Activated gamma-delta T cell treated with Interleukin-2 at 50 U/mL for 16 hours (primary cell): ENCODE measurements around the gene KLHL10.
"Not testable (repeated sequence)": the region's sequence is repeated elsewhere in the genome, so short reads cannot be mapped to it uniquely, and the experiment has no call there.

Experiments
- DNase-seq: peaks from one replicate; pipeline ENCODE4 v3.0.0-alpha.2; 2020

Gene KLHL10

DNA sequence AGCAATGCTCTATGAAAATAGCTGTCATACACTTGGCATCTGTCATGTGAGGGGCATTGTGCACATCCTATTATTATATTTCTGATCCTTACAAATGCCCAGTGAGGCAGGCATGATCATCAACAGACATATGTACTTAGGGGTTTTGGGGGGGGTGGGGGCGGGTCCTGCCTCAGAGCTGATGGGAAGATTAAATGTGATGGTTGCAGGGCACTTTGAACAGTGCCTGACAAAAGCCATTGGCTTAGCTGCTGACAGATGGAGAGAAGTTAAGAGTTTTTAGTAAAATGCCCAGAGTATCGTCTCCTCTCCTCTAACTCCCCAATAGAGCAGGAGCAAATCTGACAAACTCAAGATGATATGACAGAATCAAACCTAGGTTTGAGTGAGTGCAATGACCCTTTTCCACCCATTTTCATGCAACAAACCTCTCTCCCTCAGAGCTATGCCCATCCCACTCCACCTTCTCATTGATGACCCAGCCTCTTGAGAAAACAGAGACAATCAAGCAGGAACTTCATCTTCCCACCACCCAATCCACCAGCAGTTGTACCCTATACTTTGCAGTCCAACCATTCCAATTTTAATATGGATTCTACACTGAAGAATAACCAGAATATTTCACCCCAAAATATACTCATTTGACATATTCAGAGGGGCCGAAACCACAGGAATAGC lies 22.8 kb downstream of the KLHL10 start:
- no peak for DNase-seq

- DNase-seq, result peak; percentile 9
These were observed 25.6 kb downstream of the KLHL10 start for GRCh38 chr17:41863074-41863848.

- DNase-seq, result no peak
These were observed 26.8 kb downstream of the KLHL10 start for GRCh38 chr17:41864498-41864835.

DNA sequence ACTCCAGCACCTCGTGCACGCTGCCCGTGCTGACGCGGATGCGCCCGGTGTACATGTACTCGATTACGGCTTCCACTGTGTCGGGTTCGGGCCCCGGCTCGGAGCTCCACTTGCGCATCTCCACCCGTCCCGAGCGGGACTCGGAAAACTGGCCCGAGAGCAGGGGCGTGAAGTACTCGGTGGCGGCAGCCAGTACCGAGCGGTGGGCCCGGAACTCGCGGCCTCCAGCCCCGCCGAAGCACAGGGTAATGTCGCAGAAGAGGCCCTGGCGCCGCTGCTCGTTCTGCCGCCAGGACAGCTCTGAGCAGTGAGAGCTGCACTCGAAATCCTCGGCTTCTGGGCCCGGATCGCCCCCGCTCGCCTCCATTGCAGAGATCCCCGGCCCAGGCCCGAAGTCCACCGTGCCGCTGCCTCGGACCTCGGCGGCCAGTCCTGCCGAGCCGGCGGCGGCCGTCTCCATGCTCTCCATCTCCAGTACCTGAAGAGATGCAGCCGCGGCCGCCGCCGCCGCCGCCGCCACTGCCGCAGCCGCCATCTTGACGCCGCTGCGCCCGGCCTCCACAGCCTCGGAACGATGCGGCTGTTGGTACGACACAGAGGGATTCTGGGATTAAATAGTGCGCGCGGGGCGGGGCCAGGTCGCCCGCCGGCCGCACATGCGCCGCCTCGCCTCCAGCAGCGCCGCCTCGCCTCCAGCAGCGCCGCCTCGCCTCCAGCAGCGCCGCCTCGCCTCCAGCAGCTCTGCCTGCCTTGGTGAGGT lies 27.4 kb downstream of the KLHL10 start, which contains the start of gene KLHL11:
TSS of gene KLHL11 (minus strand) at position 588 of the 760 bp plus-strand sequence. CDS start at position 535, 53 bp downstream.
- peak; percentile 85 for DNase-seq

GRCh38 chr17:41865596-41865893 lies 27.9 kb downstream of the KLHL10 start:
- no peak for DNase-seq

GRCh38 chr17:41868568-41868967 lies 30.9 kb downstream of the KLHL10 start:
- no peak for DNase-seq

DNA sequence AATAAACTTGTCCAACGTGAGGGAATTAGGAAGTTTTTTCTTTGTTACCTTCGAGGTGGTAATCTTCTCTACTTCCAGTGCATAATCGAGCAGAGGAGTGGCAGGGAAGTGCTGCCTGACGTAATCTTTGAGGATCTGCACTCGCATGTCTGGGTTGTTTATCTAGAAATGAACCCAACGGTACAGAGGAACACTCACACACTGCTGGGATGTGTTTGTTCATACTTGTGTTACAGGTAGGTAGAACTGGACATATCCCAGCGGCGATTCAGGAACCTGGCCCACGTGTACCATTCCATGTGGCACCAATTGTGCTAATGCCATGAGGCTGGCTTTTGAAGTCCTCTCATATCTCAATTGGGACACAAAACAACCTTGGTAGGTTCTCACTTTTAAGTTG lies 31.8 kb downstream of the KLHL10 start:
- no peak for DNase-seq

- no peak for DNase-seq
These were observed 32.5 kb downstream of the KLHL10 start for GRCh38 chr17:41870097-41870496.

DNA sequence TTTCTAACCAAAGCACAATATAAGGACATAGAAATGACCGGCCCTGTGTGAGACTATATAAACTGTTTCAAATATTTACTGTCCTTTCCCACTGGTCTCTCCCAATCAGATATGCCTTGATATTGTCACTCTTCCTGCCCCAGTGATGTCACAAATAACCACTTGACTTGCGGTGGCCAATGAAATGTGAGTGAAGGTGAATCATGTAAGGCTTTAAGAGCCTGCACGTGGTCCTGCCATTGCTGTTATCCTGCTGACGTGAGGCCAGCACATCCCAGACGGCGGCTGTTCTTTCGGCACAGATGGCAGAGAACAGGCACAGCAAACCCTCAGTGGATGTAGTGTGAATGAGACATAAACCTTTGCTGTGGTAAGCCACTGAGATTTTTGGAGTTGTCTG lies 33.0 kb downstream of the KLHL10 start:
- no peak for DNase-seq

DNA sequence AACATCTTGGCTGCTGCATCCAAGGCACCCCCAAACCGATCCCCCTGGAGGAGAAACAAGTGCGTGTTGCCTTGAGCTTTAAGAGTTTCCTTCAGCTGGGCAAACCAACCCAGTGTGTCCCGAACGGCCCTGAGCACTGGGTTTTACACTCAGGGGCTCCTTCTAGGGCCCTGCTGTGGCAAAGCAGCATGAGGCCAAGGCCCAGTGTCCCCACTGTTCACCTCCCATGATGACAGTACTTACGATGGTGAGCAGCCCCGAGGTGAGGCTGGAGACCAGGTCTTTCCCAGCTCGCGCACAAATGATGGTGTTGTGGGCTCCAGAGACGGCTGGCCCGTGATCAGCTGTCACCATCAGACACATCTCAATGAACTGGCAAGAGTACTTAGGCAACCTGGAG lies 34.2 kb downstream of the KLHL10 start:
- DNase-seq, result no peak

DNA sequence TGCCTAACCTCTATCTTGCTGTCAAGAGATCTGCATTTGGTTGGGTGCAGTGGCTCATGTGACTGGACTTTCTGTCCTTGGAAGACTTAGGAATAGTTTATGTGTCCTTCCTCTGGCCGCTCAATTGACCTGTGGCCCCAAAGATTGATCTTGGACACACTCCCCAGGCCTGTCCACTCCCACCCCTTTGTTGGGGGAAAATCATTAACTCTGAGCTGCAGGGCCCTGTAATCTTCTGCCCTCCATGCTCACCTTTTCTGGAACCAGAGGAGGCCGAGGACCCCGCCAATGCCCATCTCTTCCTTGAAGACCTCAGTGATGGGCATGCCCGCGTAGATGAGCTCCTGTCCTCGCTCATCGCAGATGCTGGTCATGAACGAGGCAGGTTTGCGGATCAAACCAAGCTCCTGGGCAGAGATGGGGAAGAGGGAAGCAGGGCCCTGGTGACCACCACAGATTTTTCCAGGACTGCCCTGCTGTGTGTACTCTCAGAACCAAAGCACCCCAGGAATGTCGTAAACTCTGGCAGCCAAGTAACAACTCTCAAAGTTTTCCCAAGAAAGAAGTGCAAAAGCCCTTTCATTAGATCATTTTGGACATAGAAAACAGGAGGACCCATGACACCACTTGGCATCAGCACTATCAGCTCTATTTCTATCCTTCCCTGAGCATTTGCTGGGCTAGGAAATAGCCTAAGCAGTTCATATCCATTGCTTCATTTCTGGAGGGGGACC lies 36.1 kb downstream of the KLHL10 start:
- no peak for DNase-seq

DNA sequence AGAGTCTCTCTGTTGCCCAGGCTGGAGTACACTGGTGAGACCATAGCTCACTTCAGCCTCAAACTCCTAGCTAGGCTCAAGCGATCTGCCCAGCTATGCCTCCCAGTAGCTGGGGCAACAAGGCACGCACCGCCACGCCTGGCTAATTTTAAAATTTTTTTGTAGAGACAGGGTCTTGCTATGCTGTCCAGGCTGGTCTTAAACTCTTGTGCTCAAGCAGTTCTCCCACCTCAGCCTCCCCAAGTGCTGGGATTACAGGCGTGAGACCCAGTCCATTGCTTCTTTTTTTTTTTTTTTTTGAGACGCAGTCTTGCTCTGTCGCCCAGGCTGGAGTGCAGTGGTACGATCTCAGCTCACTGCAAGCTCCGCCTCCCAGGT lies 36.7 kb downstream of the KLHL10 start:
- DNase-seq, result not testable (repeated sequence)

GRCh38 chr17:41880130-41880529 lies 42.5 kb downstream of the KLHL10 start:
- no peak for DNase-seq

DNA sequence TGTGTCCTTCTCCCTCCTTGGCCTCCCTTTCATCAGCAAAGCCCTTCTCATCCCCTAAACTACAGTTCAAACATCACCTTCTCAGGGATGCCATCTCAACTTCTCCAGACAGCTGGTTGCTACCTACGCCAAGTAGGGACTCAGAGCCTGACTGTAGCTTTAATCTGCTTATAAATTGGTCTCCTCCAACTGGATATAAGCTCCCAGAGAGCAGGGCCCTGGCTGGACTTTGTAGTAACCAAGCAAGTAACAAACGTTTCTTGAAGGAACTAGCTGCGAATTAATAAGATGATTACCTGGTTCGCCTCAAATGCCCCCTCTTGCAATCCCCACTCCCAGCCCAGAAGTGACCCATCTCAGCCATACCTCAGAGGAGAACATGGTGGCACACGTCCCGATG lies 45.1 kb downstream of the KLHL10 start:
- DNase-seq, result no peak

DNA sequence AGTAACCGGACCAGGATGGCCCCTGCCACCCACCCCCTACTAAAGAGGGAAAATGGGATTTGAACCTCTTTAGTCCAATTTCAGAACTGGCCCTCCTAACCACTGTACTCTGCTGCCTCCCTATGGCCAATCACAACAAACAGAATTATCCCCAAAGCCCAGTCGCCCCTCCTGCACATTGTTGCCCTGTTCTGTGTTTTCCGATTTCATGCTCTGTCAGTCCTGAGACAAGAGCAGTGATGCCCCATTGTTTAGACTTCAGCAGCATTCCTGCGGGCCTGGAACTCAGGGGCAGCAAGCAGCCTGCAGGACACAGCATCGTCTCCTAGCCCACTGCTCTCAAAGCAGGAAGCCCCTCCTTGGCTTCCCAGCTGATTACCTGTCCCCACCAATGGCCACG lies 48.1 kb downstream of the KLHL10 start:
- DNase-seq, result no peak

DNA sequence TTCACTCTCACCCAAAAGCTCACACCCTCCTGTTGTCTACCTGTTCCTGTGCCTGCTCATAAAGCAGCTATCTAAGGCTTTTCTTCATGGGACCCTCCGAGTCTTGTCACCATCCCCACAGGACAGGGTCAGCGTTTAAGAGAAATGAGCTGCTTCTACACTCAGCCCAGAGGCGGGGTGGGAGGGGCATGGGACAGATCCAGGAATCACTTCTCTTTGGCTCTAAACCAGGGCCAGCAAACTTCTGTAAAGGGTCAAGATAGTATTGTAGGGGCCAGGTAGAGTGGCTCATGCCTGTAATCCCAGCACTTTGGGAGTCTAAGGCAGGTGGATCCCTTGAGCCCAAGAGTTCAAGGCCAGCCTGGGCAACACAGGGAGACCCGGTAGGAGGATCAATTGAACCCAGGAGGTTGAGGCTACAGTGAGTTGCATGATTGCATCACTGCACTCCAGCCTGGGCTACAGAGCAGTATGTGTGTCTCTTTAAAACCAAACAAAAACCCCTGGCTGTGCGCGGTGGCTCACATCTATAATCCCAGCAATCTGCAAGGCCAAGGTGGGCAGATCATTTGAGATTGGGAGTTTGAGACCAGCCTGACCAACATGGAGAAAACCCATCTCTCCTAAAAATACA lies 50.8 kb downstream of the KLHL10 start:
- no peak for DNase-seq

- no peak for DNase-seq
These were observed 53.8 kb downstream of the KLHL10 start for GRCh38 chr17:41891135-41892020.

DNA sequence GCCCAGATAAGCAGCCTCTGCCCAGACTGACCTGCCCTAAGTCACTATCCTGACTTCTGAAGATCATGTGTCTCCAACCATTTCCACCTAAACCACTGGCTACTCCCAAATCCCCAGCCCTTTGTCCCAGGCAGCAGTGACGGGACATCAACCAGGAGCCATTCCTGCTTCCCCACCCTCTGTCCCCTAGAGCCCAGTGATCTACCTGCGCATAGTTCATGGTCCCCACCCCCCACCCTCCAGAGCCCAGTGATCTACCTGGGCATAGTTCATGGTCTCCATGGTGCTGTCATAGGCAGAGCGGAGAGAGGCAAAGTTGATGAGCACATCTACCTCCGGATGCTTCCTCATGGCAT lies 54.4 kb downstream of the KLHL10 start:
- no peak for DNase-seq

- no peak for DNase-seq
These were observed 55.8 kb downstream of the KLHL10 start for GRCh38 chr17:41893384-41893783.

- no peak for DNase-seq
These were observed 57.2 kb downstream of the KLHL10 start for GRCh38 chr17:41894791-41895331.

- no peak for DNase-seq
These were observed 58.0 kb downstream of the KLHL10 start for GRCh38 chr17:41895617-41896016.

DNA sequence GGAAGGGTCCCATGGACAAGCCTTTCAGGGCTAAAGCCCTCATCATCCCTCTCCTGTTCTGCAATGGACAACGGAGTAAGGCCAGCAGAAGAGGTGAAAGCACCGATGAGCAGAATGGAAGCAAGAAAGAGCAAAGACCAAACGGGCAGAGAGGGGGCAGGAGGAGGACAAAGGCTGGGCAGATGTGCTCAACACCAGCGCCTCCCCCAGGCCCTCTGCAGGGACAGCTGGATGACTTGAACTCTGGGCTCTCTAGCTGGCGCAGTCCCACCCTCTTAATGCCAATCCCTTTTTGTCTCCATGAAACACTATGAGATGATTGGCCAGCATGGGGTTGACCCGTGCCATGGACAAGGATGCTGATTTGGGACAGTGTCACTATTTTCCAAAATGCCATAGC lies 59.1 kb downstream of the KLHL10 start:
- no peak for DNase-seq
